HepG2 (cell line): ENCODE data around the gene ZBTB46.
"Not testable (repeated sequence)": the region's sequence is repeated elsewhere in the genome, so short reads cannot be mapped to it uniquely, and the experiment has no call there.

Experiments
- CCAR2 ChIP-seq: fragments of 200-400 bp; formaldehyde crosslinking; optimal IDR thresholded peaks from 2 replicates; pipeline ENCODE3; 2018; ENCODE audit warnings: low read depth, mild to moderate bottlenecking, low read length, moderate library complexity
- EP300 ChIP-seq, 3 experiments: sonication (generic) in 1 of 3; formaldehyde crosslinking in 1 of 3; IDR thresholded peaks; 2 replicates each; pipeline versions ENCODE4 v1.5.1 to v1.6.1; 2011 to 2020; ENCODE audit warnings: low read depth in 2 of 3, low read length in 2 of 3, borderline replicate concordance in 1 of 3, improper control_type of control experiment in 1 of 3, mild to moderate bottlenecking in 1 of 3, missing genetic modification reagents in 1 of 3, moderate library complexity in 1 of 3
- EZH2 ChIP-seq: conservative IDR thresholded peaks from 2 replicates; pipeline ENCODE4 v1.6.1; 2012; ENCODE audit warnings: mild to moderate bottlenecking, low read depth, low read length, moderate library complexity
- MZF1 ChIP-seq: sonication (generic); formaldehyde crosslinking; IDR thresholded peaks from 2 replicates; pipeline ENCODE4 v1.8.1; 2023; ENCODE audit warnings: mild to moderate bottlenecking, missing genetic modification reagents, borderline replicate concordance
- NR2C2 ChIP-seq: sonication (generic); formaldehyde crosslinking; IDR thresholded peaks from 2 replicates; pipeline ENCODE4 v1.4.0; 2020; ENCODE audit warnings: missing genetic modification reagents, mild to moderate bottlenecking, moderate library complexity, borderline replicate concordance
- NR2F2 ChIP-seq: IDR thresholded peaks from 2 replicates; pipeline ENCODE4 v1.6.1; 2012; ENCODE audit warnings: low read depth, inconsistent platforms, borderline replicate concordance
- PCBP2 ChIP-seq: fragments of 200-400 bp; formaldehyde crosslinking; optimal IDR thresholded peaks from 2 replicates; pipeline ENCODE3; 2018; ENCODE audit warnings: low read length, low read depth; ENCODE audit not compliant: poor library complexity, severe bottlenecking
- POLR2A ChIP-seq, 2 experiments: IDR thresholded peaks; 2 replicates each; pipeline ENCODE4 v1.6.1; 2011; ENCODE audit warnings: low read depth in 2 of 2, low read length in 2 of 2, mild to moderate bottlenecking in 1 of 2, moderate library complexity in 1 of 2; ENCODE audit not compliant: insufficient read depth in 1 of 2
- POLR2G ChIP-seq: fragments of 200-400 bp; formaldehyde crosslinking; IDR thresholded peaks from 2 replicates; pipeline ENCODE4 v1.6.1; 2018; ENCODE audit warnings: mild to moderate bottlenecking, low read depth, low read length, moderate library complexity
- ZNF10 ChIP-seq: sonication (generic); formaldehyde crosslinking; IDR thresholded peaks from 2 replicates; pipeline ENCODE4 v1.4.0; 2020; ENCODE audit warnings: mild to moderate bottlenecking, low read depth, missing genetic modification reagents, borderline replicate concordance
- TF ChIP-seq, protein P1 (sequence below): sonication (generic); formaldehyde crosslinking; IDR thresholded peaks from 2 replicates; pipeline ENCODE4 v1.5.0; 2020; ENCODE audit warnings: missing genetic modification reagents
- TF ChIP-seq, protein P2 (sequence below): sonication (generic); formaldehyde crosslinking; IDR thresholded peaks from 2 replicates; pipeline ENCODE4 v1.5.0; 2020; ENCODE audit warnings: mild to moderate bottlenecking, missing genetic modification reagents, moderate library complexity
- TF ChIP-seq, protein P3 (sequence below): sonication (generic); formaldehyde crosslinking; IDR thresholded peaks from 2 replicates; pipeline ENCODE4 v1.4.0; 2020; ENCODE audit warnings: missing genetic modification reagents
- TF ChIP-seq, protein P4 (sequence below): IDR thresholded peaks from 2 replicates; pipeline ENCODE4 v1.6.1; 2012; ENCODE audit warnings: inconsistent platforms

DNA sequence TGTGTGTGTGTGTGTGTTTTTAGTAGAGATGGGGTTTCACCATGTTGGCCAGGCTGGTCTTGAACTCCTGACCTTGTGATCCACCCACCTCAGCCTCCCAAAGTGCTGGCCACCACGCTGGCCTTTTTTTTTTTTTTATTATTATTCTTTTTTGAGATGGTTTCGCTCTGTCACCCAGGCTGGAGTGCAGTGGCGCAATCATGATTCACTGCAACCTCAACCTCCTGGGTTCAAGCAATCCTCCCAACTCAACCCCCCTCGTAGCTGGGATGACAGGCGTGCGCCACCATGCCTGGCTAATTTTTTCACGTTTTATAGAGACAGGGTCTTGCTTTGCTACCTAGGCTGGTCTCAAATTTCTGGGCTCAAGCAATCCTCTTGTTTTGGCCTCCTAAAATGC, 43.2 kb upstream of the ZBTB46 start:
- TF ChIP-seq, protein P1, sequence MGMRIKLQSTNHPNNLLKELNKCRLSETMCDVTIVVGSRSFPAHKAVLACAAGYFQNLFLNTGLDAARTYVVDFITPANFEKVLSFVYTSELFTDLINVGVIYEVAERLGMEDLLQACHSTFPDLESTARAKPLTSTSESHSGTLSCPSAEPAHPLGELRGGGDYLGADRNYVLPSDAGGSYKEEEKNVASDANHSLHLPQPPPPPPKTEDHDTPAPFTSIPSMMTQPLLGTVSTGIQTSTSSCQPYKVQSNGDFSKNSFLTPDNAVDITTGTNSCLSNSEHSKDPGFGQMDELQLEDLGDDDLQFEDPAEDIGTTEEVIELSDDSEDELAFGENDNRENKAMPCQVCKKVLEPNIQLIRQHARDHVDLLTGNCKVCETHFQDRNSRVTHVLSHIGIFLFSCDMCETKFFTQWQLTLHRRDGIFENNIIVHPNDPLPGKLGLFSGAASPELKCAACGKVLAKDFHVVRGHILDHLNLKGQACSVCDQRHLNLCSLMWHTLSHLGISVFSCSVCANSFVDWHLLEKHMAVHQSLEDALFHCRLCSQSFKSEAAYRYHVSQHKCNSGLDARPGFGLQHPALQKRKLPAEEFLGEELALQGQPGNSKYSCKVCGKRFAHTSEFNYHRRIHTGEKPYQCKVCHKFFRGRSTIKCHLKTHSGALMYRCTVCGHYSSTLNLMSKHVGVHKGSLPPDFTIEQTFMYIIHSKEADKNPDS (CRISPR knock-in tag): not testable (repeated sequence)
- TF ChIP-seq, protein P2, sequence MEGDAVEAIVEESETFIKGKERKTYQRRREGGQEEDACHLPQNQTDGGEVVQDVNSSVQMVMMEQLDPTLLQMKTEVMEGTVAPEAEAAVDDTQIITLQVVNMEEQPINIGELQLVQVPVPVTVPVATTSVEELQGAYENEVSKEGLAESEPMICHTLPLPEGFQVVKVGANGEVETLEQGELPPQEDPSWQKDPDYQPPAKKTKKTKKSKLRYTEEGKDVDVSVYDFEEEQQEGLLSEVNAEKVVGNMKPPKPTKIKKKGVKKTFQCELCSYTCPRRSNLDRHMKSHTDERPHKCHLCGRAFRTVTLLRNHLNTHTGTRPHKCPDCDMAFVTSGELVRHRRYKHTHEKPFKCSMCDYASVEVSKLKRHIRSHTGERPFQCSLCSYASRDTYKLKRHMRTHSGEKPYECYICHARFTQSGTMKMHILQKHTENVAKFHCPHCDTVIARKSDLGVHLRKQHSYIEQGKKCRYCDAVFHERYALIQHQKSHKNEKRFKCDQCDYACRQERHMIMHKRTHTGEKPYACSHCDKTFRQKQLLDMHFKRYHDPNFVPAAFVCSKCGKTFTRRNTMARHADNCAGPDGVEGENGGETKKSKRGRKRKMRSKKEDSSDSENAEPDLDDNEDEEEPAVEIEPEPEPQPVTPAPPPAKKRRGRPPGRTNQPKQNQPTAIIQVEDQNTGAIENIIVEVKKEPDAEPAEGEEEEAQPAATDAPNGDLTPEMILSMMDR (CRISPR knock-in tag): not testable (repeated sequence)
- TF ChIP-seq POLR2G; EZH2; POLR2A (IDR thresholded peaks at IDR 0.05; ENCODE audit: insufficient read depth in 1 of 2, low read depth in 2 of 2, low read length in 2 of 2); CCAR2; PCBP2; ZNF10 (CRISPR knock-in tag); NR2C2 (CRISPR knock-in tag); MZF1 (CRISPR knock-in tag); EP300 (IDR thresholded peaks at IDR 0.05; ENCODE audit: low read depth in 2 of 2, low read length in 2 of 2); EP300 (CRISPR knock-in tag; IDR thresholded peaks at IDR 0.05; ENCODE audit: borderline replicate concordance); NR2F2: not testable (repeated sequence)
- TF ChIP-seq, protein P3, sequence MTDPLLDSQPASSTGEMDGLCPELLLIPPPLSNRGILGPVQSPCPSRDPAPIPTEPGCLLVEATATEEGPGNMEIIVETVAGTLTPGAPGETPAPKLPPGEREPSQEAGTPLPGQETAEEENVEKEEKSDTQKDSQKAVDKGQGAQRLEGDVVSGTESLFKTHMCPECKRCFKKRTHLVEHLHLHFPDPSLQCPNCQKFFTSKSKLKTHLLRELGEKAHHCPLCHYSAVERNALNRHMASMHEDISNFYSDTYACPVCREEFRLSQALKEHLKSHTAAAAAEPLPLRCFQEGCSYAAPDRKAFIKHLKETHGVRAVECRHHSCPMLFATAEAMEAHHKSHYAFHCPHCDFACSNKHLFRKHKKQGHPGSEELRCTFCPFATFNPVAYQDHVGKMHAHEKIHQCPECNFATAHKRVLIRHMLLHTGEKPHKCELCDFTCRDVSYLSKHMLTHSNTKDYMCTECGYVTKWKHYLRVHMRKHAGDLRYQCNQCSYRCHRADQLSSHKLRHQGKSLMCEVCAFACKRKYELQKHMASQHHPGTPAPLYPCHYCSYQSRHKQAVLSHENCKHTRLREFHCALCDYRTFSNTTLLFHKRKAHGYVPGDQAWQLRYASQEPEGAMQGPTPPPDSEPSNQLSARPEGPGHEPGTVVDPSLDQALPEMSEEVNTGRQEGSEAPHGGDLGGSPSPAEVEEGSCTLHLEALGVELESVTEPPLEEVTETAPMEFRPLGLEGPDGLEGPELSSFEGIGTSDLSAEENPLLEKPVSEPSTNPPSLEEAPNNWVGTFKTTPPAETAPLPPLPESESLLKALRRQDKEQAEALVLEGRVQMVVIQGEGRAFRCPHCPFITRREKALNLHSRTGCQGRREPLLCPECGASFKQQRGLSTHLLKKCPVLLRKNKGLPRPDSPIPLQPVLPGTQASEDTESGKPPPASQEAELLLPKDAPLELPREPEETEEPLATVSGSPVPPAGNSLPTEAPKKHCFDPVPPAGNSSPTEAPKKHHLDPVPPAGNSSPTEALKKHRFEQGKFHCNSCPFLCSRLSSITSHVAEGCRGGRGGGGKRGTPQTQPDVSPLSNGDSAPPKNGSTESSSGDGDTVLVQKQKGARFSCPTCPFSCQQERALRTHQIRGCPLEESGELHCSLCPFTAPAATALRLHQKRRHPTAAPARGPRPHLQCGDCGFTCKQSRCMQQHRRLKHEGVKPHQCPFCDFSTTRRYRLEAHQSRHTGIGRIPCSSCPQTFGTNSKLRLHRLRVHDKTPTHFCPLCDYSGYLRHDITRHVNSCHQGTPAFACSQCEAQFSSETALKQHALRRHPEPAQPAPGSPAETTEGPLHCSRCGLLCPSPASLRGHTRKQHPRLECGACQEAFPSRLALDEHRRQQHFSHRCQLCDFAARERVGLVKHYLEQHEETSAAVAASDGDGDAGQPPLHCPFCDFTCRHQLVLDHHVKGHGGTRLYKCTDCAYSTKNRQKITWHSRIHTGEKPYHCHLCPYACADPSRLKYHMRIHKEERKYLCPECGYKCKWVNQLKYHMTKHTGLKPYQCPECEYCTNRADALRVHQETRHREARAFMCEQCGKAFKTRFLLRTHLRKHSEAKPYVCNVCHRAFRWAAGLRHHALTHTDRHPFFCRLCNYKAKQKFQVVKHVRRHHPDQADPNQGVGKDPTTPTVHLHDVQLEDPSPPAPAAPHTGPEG (CRISPR knock-in tag): not testable (repeated sequence)
- TF ChIP-seq, protein P4, sequence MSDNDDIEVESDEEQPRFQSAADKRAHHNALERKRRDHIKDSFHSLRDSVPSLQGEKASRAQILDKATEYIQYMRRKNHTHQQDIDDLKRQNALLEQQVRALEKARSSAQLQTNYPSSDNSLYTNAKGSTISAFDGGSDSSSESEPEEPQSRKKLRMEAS: not testable (repeated sequence)
